Subcutaneous abdominal adipose tissue (tissue), 5 donors: ENCODE results near the gene LBH.

Experiments
- H3K27ac ChIP-seq: one replicate; pipeline ENCODE4 v1.7.0; 2013; ENCODE audit warnings: low read depth, mild to moderate bottlenecking, inconsistent platforms, low read length, moderate library complexity
- H3K27me3 ChIP-seq, 5 donors: one replicate each; pipeline ENCODE4 v1.7.0; 2013; ENCODE audit warnings: low read length in 5 of 5, inconsistent platforms in 1 of 5; ENCODE audit not compliant: control insufficient read depth in 5 of 5, insufficient read depth in 4 of 5
- H3K36me3 ChIP-seq, 5 donors: one replicate each; pipeline ENCODE4 v1.7.0; 2013; ENCODE audit warnings: low read length in 5 of 5; ENCODE audit not compliant: control insufficient read depth in 5 of 5, insufficient read depth in 5 of 5
- H3K4me1 ChIP-seq, 5 donors: one replicate each; pipeline ENCODE4 v1.7.0; 2013; ENCODE audit warnings: low read length in 5 of 5, mild to moderate bottlenecking in 3 of 5, moderate library complexity in 1 of 5; ENCODE audit not compliant: control insufficient read depth in 5 of 5, insufficient read depth in 5 of 5
- H3K4me3 ChIP-seq, 5 donors: one replicate each; pipeline ENCODE4 v1.7.0; 2013; ENCODE audit warnings: low read length in 5 of 5, low read depth in 1 of 5
- H3K9ac ChIP-seq, 5 donors: one replicate each; pipeline ENCODE4 v1.7.0; 2013; ENCODE audit warnings: low read length in 5 of 5, mild to moderate bottlenecking in 4 of 5, moderate library complexity in 3 of 5
- H3K9me3 ChIP-seq, 5 donors: one replicate each; pipeline ENCODE4 v1.7.0; 2013; ENCODE audit warnings: low read length in 5 of 5; ENCODE audit not compliant: control insufficient read depth in 5 of 5
- donor health status: healthy.
- donor health status: healthy.
- donor health status: healthy.
- donor health status: healthy.
- donor health status: healthy.

Gene LBH

DNA sequence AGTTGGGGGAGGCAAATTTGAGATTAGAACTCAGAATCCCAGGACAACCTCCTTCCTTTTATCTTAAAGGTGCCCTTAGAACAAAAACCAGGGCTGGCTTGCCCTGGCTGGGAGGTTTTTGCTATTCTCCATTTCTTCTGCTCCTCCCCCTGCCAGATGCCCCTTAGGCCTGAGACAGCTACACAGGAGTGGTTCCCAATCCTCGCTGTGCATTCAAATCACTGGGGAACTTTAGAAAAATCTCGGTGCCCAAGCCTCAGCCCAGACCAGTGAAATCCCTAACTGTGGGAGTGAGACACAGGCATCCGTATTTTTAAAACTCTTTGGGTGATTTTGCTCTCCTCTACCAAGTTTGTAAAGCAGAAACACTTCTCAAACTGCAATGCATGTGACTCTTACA lies 38.8 kb downstream of the LBH start:
- no peaks in the 10 kb centered on the region for H3K9me3 ChIP-seq
- H3K4me3 ChIP-seq, result no peak overlapping the region
- no peak overlapping the region for H3K9ac ChIP-seq
- no peak overlapping the region for H3K27ac ChIP-seq
- H3K36me3 ChIP-seq, result no peaks in the 10 kb centered on the region
- no peaks in the 10 kb centered on the region for H3K27me3 ChIP-seq
- H3K4me1 ChIP-seq, result peaks cover 0 to 32% (median 13%) of the 10 kb centered on the region in 5 donors

DNA sequence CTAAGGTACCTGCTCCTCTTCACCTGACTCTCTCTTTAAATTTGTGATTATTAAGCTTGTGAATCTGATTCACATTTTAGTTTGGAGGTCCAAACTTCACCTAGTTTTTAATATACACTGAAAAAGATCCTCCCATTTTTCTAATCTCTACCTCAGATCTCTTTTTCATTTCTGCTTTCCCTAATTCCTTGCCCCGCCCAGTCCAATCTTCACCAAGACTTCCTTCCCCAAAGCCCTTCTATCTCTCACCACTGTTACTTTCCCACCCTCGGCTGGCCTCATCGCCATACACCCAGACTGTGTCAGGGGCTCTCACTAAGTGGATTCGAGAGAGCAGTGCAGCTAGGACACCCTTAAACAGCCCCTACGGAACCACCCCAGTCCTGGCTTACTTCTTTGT lies 40.0 kb downstream of the LBH start:
- Histone ChIP-seq H3K4me1 (peaks cover 0 to 24% (median 8%) of the 10 kb centered on the region in 5 donors), H3K9me3 (no peaks in the 10 kb centered on the region), H3K4me3 (no peak overlapping the region), H3K27me3 (no peaks in the 10 kb centered on the region), H3K9ac (no peak overlapping the region), H3K36me3 (no peaks in the 10 kb centered on the region), H3K27ac (no peak overlapping the region)

DNA sequence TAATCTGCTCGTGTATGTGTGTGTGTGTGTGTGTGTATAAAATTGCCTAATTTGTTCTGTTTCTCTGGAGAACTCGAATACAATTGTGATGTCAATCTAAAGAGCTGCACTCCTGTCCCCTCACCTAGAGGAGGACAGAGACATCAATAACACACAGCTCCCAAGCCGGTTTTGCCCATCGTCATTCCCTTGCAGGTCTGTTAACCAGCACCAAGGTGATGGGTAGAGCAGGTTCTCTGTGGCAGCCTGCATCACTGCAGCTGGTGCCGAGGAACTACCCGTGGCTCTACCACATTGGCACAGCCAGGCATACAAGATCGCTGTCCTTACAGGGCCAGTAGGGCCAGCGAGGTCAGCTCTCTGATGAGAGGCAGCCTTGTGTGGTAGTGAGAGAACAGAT lies 41.0 kb downstream of the LBH start:
- H3K36me3 ChIP-seq, result no peaks in the 10 kb centered on the region
- H3K9me3 ChIP-seq, result no peaks in the 10 kb centered on the region
- no peaks in the 10 kb centered on the region for H3K27me3 ChIP-seq
- H3K27ac ChIP-seq, result no peak overlapping the region
- peaks cover 0 to 19% (median 6%) of the 10 kb centered on the region in 5 donors for H3K4me1 ChIP-seq
- H3K9ac ChIP-seq, result no peak overlapping the region
- H3K4me3 ChIP-seq, result no peak overlapping the region

DNA sequence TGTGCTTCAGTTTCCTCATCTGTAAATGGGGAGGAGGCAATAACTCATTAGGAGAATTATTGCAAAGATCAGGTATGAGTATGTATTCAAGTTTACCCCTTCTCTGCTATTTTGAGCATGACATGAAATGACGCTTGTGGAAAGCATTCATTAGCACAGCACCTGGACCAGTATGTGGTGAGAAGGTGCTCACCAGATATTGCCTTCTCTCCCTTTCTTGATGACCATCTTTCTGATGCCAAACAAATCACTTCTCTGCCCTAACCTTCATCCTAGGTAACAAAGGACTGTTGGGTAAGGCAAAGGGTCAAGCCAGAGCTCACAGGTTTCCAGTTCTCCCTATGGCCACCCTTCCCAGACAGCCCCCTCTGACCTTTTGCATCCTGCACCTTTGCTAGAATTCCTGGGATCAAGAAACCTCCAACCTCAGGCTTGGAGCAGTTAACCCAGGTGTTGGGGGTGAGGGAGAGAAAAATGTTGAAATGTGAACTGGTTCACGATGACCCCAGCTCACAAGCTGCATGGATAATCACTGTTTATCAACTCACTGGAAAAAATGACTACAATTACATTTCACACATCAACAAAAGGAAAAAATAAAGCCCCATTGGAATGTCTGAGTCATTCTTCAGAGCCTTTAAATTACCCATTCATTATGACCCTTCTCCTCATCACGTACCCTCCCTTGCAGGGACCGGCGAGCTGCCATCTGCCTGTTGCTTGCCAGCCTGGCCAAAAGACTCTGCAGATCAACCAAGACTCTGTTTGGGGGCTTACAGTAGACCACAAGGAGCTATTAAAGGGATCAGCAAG lies 41.6 kb downstream of the LBH start:
- Histone ChIP-seq H3K9me3 (no peaks in the 10 kb centered on the region), H3K9ac (no peak overlapping the region), H3K4me3 (no peak overlapping the region), H3K4me1 (peaks cover 0 to 19% (median 6%) of the 10 kb centered on the region in 5 donors), H3K36me3 (no peaks in the 10 kb centered on the region), H3K27me3 (no peaks in the 10 kb centered on the region), H3K27ac (no peak overlapping the region)

DNA sequence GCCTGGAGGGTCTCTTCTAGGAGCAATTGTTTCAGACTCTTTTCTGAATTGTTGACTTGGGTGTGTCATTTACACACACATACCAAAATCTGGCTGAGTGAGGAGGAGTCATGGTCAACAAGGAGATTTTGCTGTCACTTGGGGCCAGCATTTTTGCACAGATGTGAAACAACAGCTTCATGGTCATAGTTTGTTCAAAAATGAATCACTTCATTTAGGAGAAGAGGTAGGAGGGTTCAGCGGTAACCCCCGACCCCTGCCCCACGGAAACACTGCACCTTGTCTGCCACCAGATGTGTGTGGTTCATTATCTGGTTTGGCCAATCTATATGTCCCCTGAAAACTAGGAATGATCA lies 42.2 kb downstream of the LBH start:
- Histone ChIP-seq H3K4me1 (peaks cover 0 to 18% (median 4%) of the 10 kb centered on the region in 5 donors), H3K4me3 (no peak overlapping the region), H3K36me3 (no peaks in the 10 kb centered on the region), H3K27ac (no peak overlapping the region), H3K9me3 (no peaks in the 10 kb centered on the region), H3K9ac (no peak overlapping the region), H3K27me3 (no peaks in the 10 kb centered on the region)

DNA sequence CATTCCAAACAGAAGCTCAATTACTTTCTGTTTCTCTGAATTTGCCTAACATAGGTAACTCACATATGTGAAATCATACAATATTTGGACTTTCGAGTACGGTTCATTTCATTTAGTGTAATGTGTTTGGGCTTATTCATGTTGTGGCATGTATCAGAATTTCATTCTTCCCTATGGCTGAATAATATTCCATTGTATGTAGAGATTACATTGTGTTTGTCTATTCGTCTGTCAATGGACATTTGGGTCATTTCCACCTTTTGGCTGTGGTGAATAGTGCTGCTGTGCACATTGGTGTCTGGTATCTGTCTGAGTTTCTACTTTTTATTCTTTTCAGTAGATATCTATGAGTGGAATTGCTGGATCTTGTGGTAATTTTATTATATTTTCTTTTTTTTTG lies 43.9 kb downstream of the LBH start:
- H3K9me3 ChIP-seq, result no peaks in the 10 kb centered on the region
- peaks cover 0 to 10% (median 0%) of the 10 kb centered on the region in 5 donors for H3K4me1 ChIP-seq
- H3K4me3 ChIP-seq, result no peak overlapping the region
- H3K27me3 ChIP-seq, result no peaks in the 10 kb centered on the region
- H3K27ac ChIP-seq, result no peak overlapping the region
- H3K36me3 ChIP-seq, result no peaks in the 10 kb centered on the region
- H3K9ac ChIP-seq, result no peak overlapping the region

DNA sequence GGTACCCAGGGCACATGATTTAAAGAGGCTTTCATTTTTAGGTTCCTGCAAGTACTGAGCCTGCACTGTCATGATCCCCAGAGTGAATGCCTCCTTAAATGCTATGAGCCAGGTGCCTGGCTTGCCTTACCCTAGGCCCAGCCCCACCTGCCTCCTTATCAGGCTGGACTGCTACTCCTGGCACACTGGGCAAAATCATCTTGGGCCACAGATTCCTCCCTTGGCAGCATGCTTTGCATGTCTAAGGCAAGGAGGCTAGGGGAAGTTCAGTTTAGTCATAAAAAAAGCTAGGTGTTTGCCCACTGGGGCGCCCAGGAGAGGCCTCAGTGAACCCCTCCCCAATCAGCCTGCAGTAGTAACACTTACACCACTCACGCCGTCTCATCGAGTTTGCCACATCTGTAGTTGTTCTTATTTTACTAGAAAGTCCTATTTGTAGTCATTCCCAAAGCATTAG lies 45.1 kb downstream of the LBH start:
- no peaks in the 10 kb centered on the region for H3K36me3 ChIP-seq
- peaks cover 0 to 10% (median 0%) of the 10 kb centered on the region in 5 donors for H3K4me1 ChIP-seq
- no peak overlapping the region for H3K9ac ChIP-seq
- H3K27ac ChIP-seq, result no peak overlapping the region
- no peak overlapping the region for H3K4me3 ChIP-seq
- no peaks in the 10 kb centered on the region for H3K27me3 ChIP-seq
- no peaks in the 10 kb centered on the region for H3K9me3 ChIP-seq

DNA sequence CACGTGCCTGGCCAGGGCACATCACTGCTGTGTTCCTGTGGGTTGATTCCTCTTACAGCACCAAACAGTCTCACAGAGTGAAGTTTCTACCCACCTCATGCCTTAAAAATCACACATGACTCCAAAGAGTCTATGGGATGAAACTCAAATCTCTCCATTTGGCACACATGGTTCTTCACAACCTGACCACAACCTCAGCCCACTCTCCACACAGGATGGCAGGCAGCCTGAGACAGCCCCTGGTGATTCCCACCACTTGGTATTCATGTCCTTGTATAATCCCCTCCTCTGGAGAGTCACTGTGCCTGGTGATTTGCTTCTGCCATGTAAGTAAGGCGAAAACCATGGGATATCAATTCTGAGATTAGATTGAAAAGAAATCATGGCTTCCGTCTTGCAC lies 46.2 kb downstream of the LBH start:
- Histone ChIP-seq H3K4me3 (no peak overlapping the region), H3K9me3 (no peaks in the 10 kb centered on the region), H3K27me3 (no peaks in the 10 kb centered on the region), H3K36me3 (no peaks in the 10 kb centered on the region), H3K4me1 (peaks cover 0 to 10% (median 0%) of the 10 kb centered on the region in 5 donors), H3K27ac (no peak overlapping the region), H3K9ac (no peak overlapping the region)

DNA sequence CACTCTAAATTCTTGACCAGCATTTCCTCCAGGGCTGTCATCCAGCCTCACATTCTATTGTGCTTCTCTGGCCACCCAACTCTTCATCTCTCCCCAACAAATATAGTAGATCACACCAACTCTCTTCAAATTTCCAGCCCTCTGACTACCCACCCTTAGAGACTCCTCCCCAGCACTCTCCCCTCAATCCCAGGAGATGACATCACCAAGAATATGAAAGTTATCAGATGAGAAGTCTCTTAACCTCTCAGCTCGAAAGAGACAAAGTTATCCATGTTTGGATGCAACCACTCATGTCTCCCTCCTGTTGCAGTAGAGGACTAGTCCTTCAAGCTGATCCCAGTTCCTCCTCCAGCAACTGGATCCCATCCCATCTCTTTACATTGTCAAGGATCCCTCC lies 47.1 kb downstream of the LBH start:
- Histone ChIP-seq H3K36me3 (no peaks in the 10 kb centered on the region), H3K4me3 (no peak overlapping the region), H3K4me1 (peaks cover 0 to 4% (median 0%) of the 10 kb centered on the region in 5 donors), H3K9ac (no peak overlapping the region), H3K9me3 (no peaks in the 10 kb centered on the region), H3K27me3 (no peaks in the 10 kb centered on the region), H3K27ac (no peak overlapping the region)

DNA sequence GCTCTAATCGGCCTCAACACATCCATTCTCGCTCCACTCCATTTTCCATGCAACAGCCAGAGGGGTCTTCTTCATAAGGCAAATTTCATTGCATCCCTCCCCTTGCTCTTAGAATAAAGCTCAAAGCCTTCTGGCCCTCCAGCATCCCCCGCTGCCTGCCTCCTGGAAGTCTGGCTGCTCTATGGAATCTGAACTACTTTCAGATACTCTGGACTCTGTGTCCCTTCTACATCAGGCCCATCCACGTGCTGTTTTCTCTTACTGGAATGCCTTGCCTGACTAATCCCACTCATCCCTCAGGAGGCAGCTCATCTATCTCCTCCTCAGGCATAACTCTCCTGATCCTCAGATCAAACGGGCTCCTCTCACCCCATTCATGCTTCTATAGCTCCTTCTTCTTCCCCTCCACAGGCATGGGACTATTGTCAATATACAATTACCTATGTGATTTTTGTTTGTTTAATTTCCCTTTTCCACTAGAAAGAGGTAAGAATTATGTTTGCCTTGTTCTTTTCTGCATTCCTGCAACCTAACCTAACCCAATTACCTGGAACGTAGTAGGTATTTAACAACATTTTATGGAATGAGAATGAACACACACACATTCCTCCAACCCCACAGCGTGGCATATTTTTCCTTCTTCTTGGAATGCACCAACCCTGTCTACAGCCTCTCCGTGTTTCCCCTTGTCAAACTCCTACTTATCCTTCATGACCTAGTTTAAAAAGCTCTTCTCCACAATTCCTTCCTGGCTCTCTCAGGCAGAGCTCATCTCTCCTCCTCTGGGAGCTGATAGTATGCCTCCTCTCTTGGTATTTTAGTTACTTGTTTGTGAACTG lies 49.5 kb downstream of the LBH start:
- H3K36me3 ChIP-seq, result no peaks in the 10 kb centered on the region
- H3K9me3 ChIP-seq, result no peaks in the 10 kb centered on the region
- H3K4me3 ChIP-seq, result no peak overlapping the region
- no peak overlapping the region for H3K27ac ChIP-seq
- H3K9ac ChIP-seq, result no peak overlapping the region
- H3K27me3 ChIP-seq, result no peaks in the 10 kb centered on the region
- no peaks in the 10 kb centered on the region for H3K4me1 ChIP-seq
